HEK293 (cell line): ENCODE results near the gene MAPK14.
A peak's percentile ranks its signal among the peaks of the same experiment; 100 is the strongest.

Source experiments
- CTCF ChIA-PET: fragments of 350-600 bp; formaldehyde crosslinking; extraction: SDS; loops from one replicate; lab custom pipeline; 2021; ENCODE audit warnings: antibody characterized with exemption; lab: Yijun Ruan, JAX
- POLR2A ChIA-PET: fragments of 300-600 bp; formaldehyde crosslinking; extraction: SDS; loops from one replicate; lab custom pipeline; 2020; ENCODE audit warnings: antibody characterized with exemption, inconsistent platforms; lab: Yijun Ruan, JAX
- H3K27ac ChIP-seq: fragments of 200-500 bp; sonication (Bioruptor generic); 2 replicates; pipeline ENCODE4 v1.5.1; 2014; ENCODE audit warnings: low read depth, low read length, control low read depth, inconsistent platforms; ENCODE audit errors: extremely low read depth
- H3K36me3 ChIP-seq, 2 experiments: fragments of 200-500 bp in 1 of 2; sonication (Bioruptor generic) in 1 of 2; 1 replicate in 1 of 2; 2 replicates in 1 of 2; pipeline ENCODE4 v1.5.1; 2014 to 2017; ENCODE audit warnings: inconsistent platforms in 2 of 2, low read length in 2 of 2; ENCODE audit not compliant: control insufficient read depth in 2 of 2, insufficient read depth in 1 of 2
- H3K4me1 ChIP-seq: fragments of 200-500 bp; sonication (Bioruptor generic); 2 replicates; pipeline ENCODE4 v1.5.1; 2014; ENCODE audit warnings: mild to moderate bottlenecking, low read length, inconsistent platforms; ENCODE audit not compliant: control insufficient read depth, insufficient read depth
- H3K4me3 ChIP-seq: 2 replicates; pipeline ENCODE4 v1.5.1; 2011; ENCODE audit warnings: low read depth, mild to moderate bottlenecking, control low read depth, low read length, moderate library complexity
- H3K9me3 ChIP-seq: fragments of 200-500 bp; sonication (Bioruptor generic); 2 replicates; pipeline ENCODE4 v1.5.1; 2014; ENCODE audit warnings: low read depth, low read length, inconsistent platforms; ENCODE audit not compliant: control insufficient read depth, insufficient read depth
- IKZF3 ChIP-seq: fragments of 450-650 bp; IDR thresholded peaks from 2 replicates; pipeline ENCODE4 v1.5.0; 2018; ENCODE audit warnings: missing biosample characterization, mild to moderate bottlenecking, missing genetic modification characterization, moderate library complexity
- KLF9 ChIP-seq: fragments of 450-650 bp; formaldehyde crosslinking; IDR thresholded peaks from 2 replicates; pipeline ENCODE4 v1.5.1; 2016; ENCODE audit warnings: missing biosample characterization, missing genetic modification characterization, low read depth
- SALL2 ChIP-seq: fragments of 450-650 bp; formaldehyde crosslinking; IDR thresholded peaks from 2 replicates; pipeline ENCODE4 v1.5.0; 2017; ENCODE audit warnings: missing biosample characterization, mild to moderate bottlenecking, missing genetic modification characterization, borderline replicate concordance
- SCRT2 ChIP-seq: fragments of 450-650 bp; formaldehyde crosslinking; IDR thresholded peaks from 2 replicates; pipeline ENCODE4 v1.5.1; 2016; ENCODE audit warnings: missing biosample characterization, missing genetic modification characterization
- ZNF2 ChIP-seq: fragments of 450-650 bp; formaldehyde crosslinking; IDR thresholded peaks from 2 replicates; pipeline ENCODE4 v1.5.1; 2016; ENCODE audit warnings: missing biosample characterization, missing genetic modification characterization
- ZNF23 ChIP-seq: fragments of 450-650 bp; formaldehyde crosslinking; IDR thresholded peaks from 2 replicates; pipeline ENCODE4 v1.5.1; 2016; ENCODE audit warnings: missing biosample characterization, missing genetic modification characterization, borderline replicate concordance
- ZNF239 ChIP-seq: fragments of 450-650 bp; formaldehyde crosslinking; IDR thresholded peaks from 2 replicates; pipeline ENCODE4 v1.5.1; 2016; ENCODE audit warnings: missing biosample characterization, missing genetic modification characterization
- ZNF24 ChIP-seq: fragments of 450-650 bp; formaldehyde crosslinking; IDR thresholded peaks from 2 replicates; pipeline ENCODE4 v1.5.1; 2016; ENCODE audit warnings: missing biosample characterization, missing genetic modification characterization
- ZNF391 ChIP-seq: fragments of 450-650 bp; formaldehyde crosslinking; IDR thresholded peaks from 2 replicates; pipeline ENCODE4 v1.5.1; 2016; ENCODE audit warnings: low read depth, missing biosample characterization, missing genetic modification characterization, borderline replicate concordance
- ZNF433 ChIP-seq: fragments of 450-650 bp; formaldehyde crosslinking; IDR thresholded peaks from 2 replicates; pipeline ENCODE4 v1.5.1; 2016; ENCODE audit warnings: missing biosample characterization, missing genetic modification characterization, low read depth
- ZNF623 ChIP-seq: fragments of 450-650 bp; formaldehyde crosslinking; IDR thresholded peaks from 2 replicates; pipeline ENCODE4 v1.5.1; 2016; ENCODE audit warnings: missing biosample characterization, missing genetic modification characterization
- ZNF660 ChIP-seq: fragments of 450-650 bp; IDR thresholded peaks from 2 replicates; pipeline ENCODE4 v1.5.1; 2018; ENCODE audit warnings: missing biosample characterization, mild to moderate bottlenecking, missing genetic modification characterization
- ZNF843 ChIP-seq: fragments of 450-650 bp; formaldehyde crosslinking; IDR thresholded peaks from 2 replicates; pipeline ENCODE4 v1.5.1; 2016; ENCODE audit warnings: missing biosample characterization, missing genetic modification characterization
- TF ChIP-seq, protein P1 (sequence below): fragments of 450-650 bp; formaldehyde crosslinking; conservative IDR thresholded peaks from 2 replicates; pipeline ENCODE4 v1.5.1; 2016; ENCODE audit warnings: low read depth, missing biosample characterization, missing genetic modification characterization
- TF ChIP-seq, protein P2 (sequence below): fragments of 450-650 bp; formaldehyde crosslinking; IDR thresholded peaks from 2 replicates; pipeline ENCODE4 v1.5.1; 2016; ENCODE audit warnings: missing biosample characterization, missing genetic modification characterization, low read depth
- TF ChIP-seq, protein P3 (sequence below): fragments of 450-650 bp; formaldehyde crosslinking; IDR thresholded peaks from 2 replicates; pipeline ENCODE4 v1.5.1; 2016; ENCODE audit warnings: missing biosample characterization, missing genetic modification characterization

Gene MAPK14

DNA sequence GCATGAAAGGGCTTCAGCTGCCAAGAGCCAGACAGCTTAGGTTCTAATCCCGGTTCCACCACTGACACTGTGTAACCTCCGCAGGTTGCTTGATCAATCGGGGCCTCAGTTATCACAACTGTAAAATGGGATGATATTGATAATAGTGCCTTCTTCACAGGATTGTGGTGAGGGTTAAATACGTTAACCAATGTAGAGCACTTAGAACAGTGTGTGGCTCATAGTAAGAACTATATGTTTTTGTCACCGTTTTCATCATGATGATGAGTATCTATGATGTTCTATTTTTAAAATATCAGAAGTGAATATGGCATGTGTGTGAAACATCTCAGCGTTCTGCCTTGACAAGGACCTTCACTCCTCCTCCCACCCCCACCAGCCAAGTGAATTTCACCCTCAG, 92.4 kb downstream of the MAPK14 start:
- TF ChIP-seq, protein P1, sequence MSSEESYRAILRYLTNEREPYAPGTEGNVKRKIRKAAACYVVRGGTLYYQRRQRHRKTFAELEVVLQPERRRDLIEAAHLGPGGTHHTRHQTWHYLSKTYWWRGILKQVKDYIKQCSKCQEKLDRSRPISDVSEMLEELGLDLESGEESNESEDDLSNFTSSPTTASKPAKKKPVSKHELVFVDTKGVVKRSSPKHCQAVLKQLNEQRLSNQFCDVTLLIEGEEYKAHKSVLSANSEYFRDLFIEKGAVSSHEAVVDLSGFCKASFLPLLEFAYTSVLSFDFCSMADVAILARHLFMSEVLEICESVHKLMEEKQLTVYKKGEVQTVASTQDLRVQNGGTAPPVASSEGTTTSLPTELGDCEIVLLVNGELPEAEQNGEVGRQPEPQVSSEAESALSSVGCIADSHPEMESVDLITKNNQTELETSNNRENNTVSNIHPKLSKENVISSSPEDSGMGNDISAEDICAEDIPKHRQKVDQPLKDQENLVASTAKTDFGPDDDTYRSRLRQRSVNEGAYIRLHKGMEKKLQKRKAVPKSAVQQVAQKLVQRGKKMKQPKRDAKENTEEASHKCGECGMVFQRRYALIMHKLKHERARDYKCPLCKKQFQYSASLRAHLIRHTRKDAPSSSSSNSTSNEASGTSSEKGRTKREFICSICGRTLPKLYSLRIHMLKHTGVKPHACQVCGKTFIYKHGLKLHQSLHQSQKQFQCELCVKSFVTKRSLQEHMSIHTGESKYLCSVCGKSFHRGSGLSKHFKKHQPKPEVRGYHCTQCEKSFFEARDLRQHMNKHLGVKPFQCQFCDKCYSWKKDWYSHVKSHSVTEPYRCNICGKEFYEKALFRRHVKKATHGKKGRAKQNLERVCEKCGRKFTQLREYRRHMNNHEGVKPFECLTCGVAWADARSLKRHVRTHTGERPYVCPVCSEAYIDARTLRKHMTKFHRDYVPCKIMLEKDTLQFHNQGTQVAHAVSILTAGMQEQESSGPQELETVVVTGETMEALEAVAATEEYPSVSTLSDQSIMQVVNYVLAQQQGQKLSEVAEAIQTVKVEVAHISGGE (tag by site-specific recombination): no peak
- no peak for TF ChIP-seq ZNF660 (tag by site-specific recombination)
- TF ChIP-seq IKZF3 (tag by site-specific recombination): no peak
- TF ChIP-seq SCRT2 (tag by site-specific recombination): no peak
- TF ChIP-seq ZNF2 (tag by site-specific recombination): no peak
- TF ChIP-seq ZNF433: no peak
- TF ChIP-seq ZNF843 (tag by site-specific recombination): no peak
- no peak for TF ChIP-seq ZNF23
- no peak for TF ChIP-seq SALL2
- TF ChIP-seq ZNF391 (tag by site-specific recombination): no peak
- TF ChIP-seq, protein P2, sequence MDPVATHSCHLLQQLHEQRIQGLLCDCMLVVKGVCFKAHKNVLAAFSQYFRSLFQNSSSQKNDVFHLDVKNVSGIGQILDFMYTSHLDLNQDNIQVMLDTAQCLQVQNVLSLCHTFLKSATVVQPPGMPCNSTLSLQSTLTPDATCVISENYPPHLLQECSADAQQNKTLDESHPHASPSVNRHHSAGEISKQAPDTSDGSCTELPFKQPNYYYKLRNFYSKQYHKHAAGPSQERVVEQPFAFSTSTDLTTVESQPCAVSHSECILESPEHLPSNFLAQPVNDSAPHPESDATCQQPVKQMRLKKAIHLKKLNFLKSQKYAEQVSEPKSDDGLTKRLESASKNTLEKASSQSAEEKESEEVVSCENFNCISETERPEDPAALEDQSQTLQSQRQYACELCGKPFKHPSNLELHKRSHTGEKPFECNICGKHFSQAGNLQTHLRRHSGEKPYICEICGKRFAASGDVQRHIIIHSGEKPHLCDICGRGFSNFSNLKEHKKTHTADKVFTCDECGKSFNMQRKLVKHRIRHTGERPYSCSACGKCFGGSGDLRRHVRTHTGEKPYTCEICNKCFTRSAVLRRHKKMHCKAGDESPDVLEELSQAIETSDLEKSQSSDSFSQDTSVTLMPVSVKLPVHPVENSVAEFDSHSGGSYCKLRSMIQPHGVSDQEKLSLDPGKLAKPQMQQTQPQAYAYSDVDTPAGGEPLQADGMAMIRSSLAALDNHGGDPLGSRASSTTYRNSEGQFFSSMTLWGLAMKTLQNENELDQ (tag by site-specific recombination): no peak
- CTCF ChIA-PET: interaction anchor here (0.7 to 1.1 kb wide), 3 partner anchors 176 to 886 kb away, joined by 3 read pairs; no protein-coding TSS in a partner anchor
- H3K4me1 ChIP-seq: no peaks in the 10 kb centered on the region
- H3K9me3 ChIP-seq: no peaks in the 10 kb centered on the region
- no peak overlapping the region for H3K4me3 ChIP-seq
- no peaks in the 10 kb centered on the region for H3K36me3 ChIP-seq
- H3K27ac ChIP-seq: no peak overlapping the region
- POLR2A ChIA-PET: interaction anchor here (2.2 kb wide), 1 partner anchor 92 kb away, joined by 10 read pairs; the partner anchor contains the start of gene MAPK14

DNA sequence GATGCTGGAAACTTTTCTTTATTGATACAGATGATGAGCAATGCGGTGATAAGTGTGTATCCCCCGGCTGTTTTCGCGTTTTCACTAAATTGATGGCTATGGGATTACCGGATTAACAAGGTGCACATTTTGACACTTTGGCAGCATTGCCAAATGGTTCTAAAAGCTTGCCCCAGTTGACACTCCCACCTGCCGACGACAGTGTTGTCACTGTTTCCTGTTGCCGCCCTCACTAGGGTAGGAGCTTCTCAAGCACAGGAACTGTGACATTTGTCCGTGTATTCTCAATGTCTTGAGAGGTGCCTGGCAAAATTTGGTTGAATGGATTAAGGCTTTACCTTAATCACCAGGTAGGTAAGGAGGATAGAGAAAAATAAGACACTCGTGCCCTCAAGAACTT, 92.9 kb downstream of the MAPK14 start:
- H3K36me3 ChIP-seq: no peaks in the 10 kb centered on the region
- TF ChIP-seq ZNF623 (tag by site-specific recombination) (no peak), ZNF24 (tag by site-specific recombination) (no peak)
- TF ChIP-seq, all 188 proteins: peak for 0
- ChIA-PET CTCF (interaction anchor here (0.7 to 1.6 kb wide), 9 partner anchors 17 to 886 kb away, joined by 3 to 7 read pairs (median 3); no protein-coding TSS in a partner anchor), POLR2A (interaction anchor here (2.2 kb wide), 1 partner anchor 92 kb away, joined by 10 read pairs; the partner anchor contains the start of gene MAPK14)
- H3K27ac ChIP-seq: no peak overlapping the region
- H3K4me3 ChIP-seq: no peak overlapping the region
- no peaks in the 10 kb centered on the region for H3K9me3 ChIP-seq
- H3K4me1 ChIP-seq: no peaks in the 10 kb centered on the region

DNA sequence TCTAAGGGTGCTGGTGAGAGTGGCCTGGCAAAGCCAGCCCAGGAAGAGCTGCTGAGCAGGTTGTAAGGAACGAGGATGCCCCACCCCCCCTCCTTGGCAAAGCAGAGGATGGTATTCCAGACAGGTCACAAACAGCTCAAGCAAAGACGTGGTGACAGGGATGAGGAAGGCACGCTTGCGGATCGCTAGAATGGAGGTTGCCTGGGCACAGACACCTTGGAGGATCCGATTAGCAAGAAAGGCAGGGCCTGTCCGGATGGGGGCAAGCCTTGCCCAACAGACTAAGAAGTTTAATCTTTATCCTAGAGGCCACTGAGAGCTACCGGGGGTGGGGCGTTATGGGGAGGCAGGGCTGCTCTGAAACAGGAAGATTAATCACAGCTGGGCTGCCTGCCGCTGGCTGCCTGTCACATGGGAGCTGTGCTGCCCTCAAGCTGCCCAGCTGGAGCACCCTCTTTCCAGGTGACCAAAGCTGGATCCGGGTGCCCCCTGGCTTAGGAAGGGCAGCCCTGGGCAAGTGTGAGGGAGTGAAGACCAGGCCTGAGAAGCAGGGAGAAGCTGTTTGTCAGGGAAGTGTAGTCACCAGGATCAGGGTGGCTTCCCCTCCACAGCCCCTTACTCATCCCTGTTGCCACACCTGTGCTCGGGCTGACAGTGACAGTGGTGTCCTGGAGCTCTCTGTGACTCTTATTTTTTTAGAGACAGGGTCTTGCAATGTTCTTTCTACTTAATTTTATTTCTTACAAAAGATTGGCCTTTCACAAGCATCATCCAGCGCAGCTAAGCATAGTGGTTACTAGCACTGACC, 93.6 kb downstream of the MAPK14 start:
- ChIA-PET CTCF (interaction anchor here (0.6 to 6.9 kb wide), 13 partner anchors 11 to 639 kb away, joined by 3 to 53 read pairs (median 3); no protein-coding TSS in a partner anchor), POLR2A (interaction anchor here (1.7 to 2.2 kb wide), 2 partner anchors 76 to 93 kb away, joined by 5 to 10 read pairs; partner anchors contain the start of gene MAPK14)
- TF ChIP-seq, protein P3, sequence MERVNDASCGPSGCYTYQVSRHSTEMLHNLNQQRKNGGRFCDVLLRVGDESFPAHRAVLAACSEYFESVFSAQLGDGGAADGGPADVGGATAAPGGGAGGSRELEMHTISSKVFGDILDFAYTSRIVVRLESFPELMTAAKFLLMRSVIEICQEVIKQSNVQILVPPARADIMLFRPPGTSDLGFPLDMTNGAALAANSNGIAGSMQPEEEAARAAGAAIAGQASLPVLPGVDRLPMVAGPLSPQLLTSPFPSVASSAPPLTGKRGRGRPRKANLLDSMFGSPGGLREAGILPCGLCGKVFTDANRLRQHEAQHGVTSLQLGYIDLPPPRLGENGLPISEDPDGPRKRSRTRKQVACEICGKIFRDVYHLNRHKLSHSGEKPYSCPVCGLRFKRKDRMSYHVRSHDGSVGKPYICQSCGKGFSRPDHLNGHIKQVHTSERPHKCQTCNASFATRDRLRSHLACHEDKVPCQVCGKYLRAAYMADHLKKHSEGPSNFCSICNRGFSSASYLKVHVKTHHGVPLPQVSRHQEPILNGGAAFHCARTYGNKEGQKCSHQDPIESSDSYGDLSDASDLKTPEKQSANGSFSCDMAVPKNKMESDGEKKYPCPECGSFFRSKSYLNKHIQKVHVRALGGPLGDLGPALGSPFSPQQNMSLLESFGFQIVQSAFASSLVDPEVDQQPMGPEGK (tag by site-specific recombination): 0 out of 2 replicates have a peak, but pooled peaks have one; percentile 15
- TF ChIP-seq KLF9 (tag by site-specific recombination) (0 out of 2 replicates have a peak, but pooled peaks have one; percentile 11), ZNF239 (tag by site-specific recombination) (no peak)
- H3K4me1 ChIP-seq: no peaks in the 10 kb centered on the region
- H3K9me3 ChIP-seq: no peaks in the 10 kb centered on the region
- H3K36me3 ChIP-seq: no peaks in the 10 kb centered on the region
- no peak overlapping the region for H3K4me3 ChIP-seq
- H3K27ac ChIP-seq: no peak overlapping the region
